GM12878 (cell line): Measurements from ENCODE around the gene NPR1.

Source experiments
- BACH1 ChIP-seq: fragments of 450-650 bp; IDR thresholded peaks from 2 replicates; pipeline ENCODE4 v1.6.1; 2017; ENCODE audit warnings: mild to moderate bottlenecking, borderline replicate concordance
- BRCA1 ChIP-seq: IDR thresholded peaks from 2 replicates; pipeline ENCODE4 v1.6.1; 2011; ENCODE audit warnings: low read depth, low read length, improper control_type of control experiment
- CBX3 ChIP-seq: fragments of 200-600 bp; sonication (generic); IDR thresholded peaks from 2 replicates; pipeline ENCODE4 v1.6.1; 2016; ENCODE audit warnings: low read depth, borderline replicate concordance
- CTCF ChIP-seq, 3 experiments: IDR thresholded peaks in 2 of 3; conservative IDR thresholded peaks in 1 of 3; 2 replicates each; pipeline ENCODE4 v1.5.1; 2011; ENCODE audit warnings: low read depth in 3 of 3, low read length in 3 of 3, mild to moderate bottlenecking in 3 of 3, control low read depth in 2 of 3, moderate library complexity in 2 of 3, inconsistent platforms in 1 of 3, mixed read lengths in 1 of 3; ENCODE audit not compliant: control insufficient read depth in 2 of 3, insufficient read depth in 1 of 3; ENCODE audit errors: extremely low read depth in 1 of 3
- CUX1 ChIP-seq: IDR thresholded peaks from 2 replicates; pipeline ENCODE4 v1.6.1; 2012; ENCODE audit warnings: improper control_type of control experiment, low read depth, low read length; ENCODE audit not compliant: insufficient replicate concordance
- MAX ChIP-seq: IDR thresholded peaks from 2 replicates; pipeline ENCODE4 v1.6.1; 2012; ENCODE audit warnings: low read depth, low read length, improper control_type of control experiment
- MTA2 ChIP-seq: fragments of 450-650 bp; IDR thresholded peaks from 2 replicates; pipeline ENCODE4 v1.6.1; 2016; ENCODE audit warnings: low read depth, mild to moderate bottlenecking, moderate library complexity
- MYC ChIP-seq: IDR thresholded peaks from 2 replicates; pipeline ENCODE4 v1.6.1; 2011; ENCODE audit warnings: mild to moderate bottlenecking, low read length, moderate library complexity, inconsistent platforms; ENCODE audit not compliant: insufficient read depth, insufficient replicate concordance, insufficient read length, severe bottlenecking
- YY1 ChIP-seq: IDR thresholded peaks from 2 replicates; pipeline ENCODE4 v1.6.1; 2011; ENCODE audit warnings: low read depth, mild to moderate bottlenecking, low read length
- ZNF24 ChIP-seq: fragments of 450-650 bp; IDR thresholded peaks from 2 replicates; pipeline ENCODE4 v1.6.1; 2017; ENCODE audit warnings: antibody characterized with exemption, mild to moderate bottlenecking
- ZNF622 ChIP-seq: fragments of 450-650 bp; IDR thresholded peaks from 2 replicates; pipeline ENCODE4 v1.6.1; 2017; ENCODE audit warnings: mild to moderate bottlenecking, inconsistent platforms

- no peak for TF ChIP-seq ZNF622
- no peak for TF ChIP-seq MTA2
- TF ChIP-seq YY1, result no peak
- no peak for TF ChIP-seq CUX1
- no peak for TF ChIP-seq CTCF (IDR thresholded peaks at IDR 0.05 in 2 of 3, conservative IDR thresholded peaks at IDR 0.05 in 1 of 3; ENCODE audit: control insufficient read depth in 2 of 3, extremely low read depth in 1 of 3, insufficient read depth in 1 of 3, low read depth in 3 of 3, low read length in 3 of 3)
- no peak for TF ChIP-seq BACH1
- no peak for TF ChIP-seq ZNF24
- TF ChIP-seq BRCA1, result no peak
- no peak for TF ChIP-seq MAX
- TF ChIP-seq MYC, result no peak
- TF ChIP-seq CBX3, result no peak
These were observed 1.6 kb downstream of the NPR1 start for GRCh38 chr1:153680120-153680403.
